Hypothalamus (tissue), 51 donors: ENCODE results near the gene OR1C1.
"Not testable (repeated sequence)": the region's sequence is repeated elsewhere in the genome, so short reads cannot be mapped to it uniquely, and the experiment has no call there.

ENCODE experiments used
- DNase-seq, 51 donors: peaks; one replicate each; lab custom pipeline; 2025; lab: John Stamatoyannopoulos, UW

The OR1C1 gene

GRCh38 chr1:247760456-247760855, at the start of gene OR1C1:
Gene OR1C1 (minus strand): TSS chr1:247760556. CDS start chr1:247758406, 2,150 bp downstream.
- no peak for DNase-seq

- DNase-seq, result no peak
Measured at GRCh38 chr1:247797518-247797917, 37.2 kb upstream of the OR1C1 start.

GRCh38 chr1:247769603-247770002, 9.2 kb upstream of the OR1C1 start:
- DNase-seq, result no peak

GRCh38 chr1:247754311-247754710, 6.0 kb downstream of the OR1C1 start:
- DNase-seq, result not testable (repeated sequence)

GRCh38 chr1:247749870-247750269, 10.5 kb downstream of the OR1C1 start:
- no peak for DNase-seq

- DNase-seq, result no peak
Measured at GRCh38 chr1:247748041-247748440, 12.3 kb downstream of the OR1C1 start, which contains the start of gene OR14A2. Gene OR14A2 (minus strand): TSS chr1:247748141.

GRCh38 chr1:247747616-247748015, 12.7 kb downstream of the OR1C1 start:
- DNase-seq, result no peak

GRCh38 chr1:247746391-247746935, 13.9 kb downstream of the OR1C1 start:
- DNase-seq, result no peak

GRCh38 chr1:247742215-247742760, 18.1 kb downstream of the OR1C1 start:
- DNase-seq, result not testable (repeated sequence)

- DNase-seq, result no peak
Measured at GRCh38 chr1:247741756-247742155, 18.6 kb downstream of the OR1C1 start.

- no peak for DNase-seq
Measured at GRCh38 chr1:247740721-247741120, 19.6 kb downstream of the OR1C1 start.

- DNase-seq, result no peak
Measured at GRCh38 chr1:247738315-247738714, 22.0 kb downstream of the OR1C1 start, which contains the start of gene OR14K1. Gene OR14K1 (plus strand): TSS chr1:247738615. CDS start chr1:247738615, 0 bp downstream.

- DNase-seq, result no peak
Measured at GRCh38 chr1:247721222-247721621, 39.1 kb downstream of the OR1C1 start.

GRCh38 chr1:247716546-247716945, 43.8 kb downstream of the OR1C1 start, which contains the start of gene OR6F1:
Gene OR6F1 (minus strand): TSS chr1:247716646. CDS start chr1:247712755, 3,891 bp downstream.
- no peak for DNase-seq

- no peak for DNase-seq
Measured at GRCh38 chr1:247713753-247714152, 46.6 kb downstream of the OR1C1 start.

- DNase-seq, result not testable (repeated sequence)
Measured at GRCh38 chr1:247710681-247711080, 49.7 kb downstream of the OR1C1 start.
